ENCODE results near the gene SAMMSON. TPM values are rescaled to one million over a fixed set of nuclear protein-coding genes. Genes with fewer than 3 reads are reported as not detected.
A peak's percentile ranks its signal among the peaks of the same experiment; 100 is the strongest.

Gene SAMMSON
- total RNA-seq, 2 donors from 2014 or later, result not detected

DNA sequence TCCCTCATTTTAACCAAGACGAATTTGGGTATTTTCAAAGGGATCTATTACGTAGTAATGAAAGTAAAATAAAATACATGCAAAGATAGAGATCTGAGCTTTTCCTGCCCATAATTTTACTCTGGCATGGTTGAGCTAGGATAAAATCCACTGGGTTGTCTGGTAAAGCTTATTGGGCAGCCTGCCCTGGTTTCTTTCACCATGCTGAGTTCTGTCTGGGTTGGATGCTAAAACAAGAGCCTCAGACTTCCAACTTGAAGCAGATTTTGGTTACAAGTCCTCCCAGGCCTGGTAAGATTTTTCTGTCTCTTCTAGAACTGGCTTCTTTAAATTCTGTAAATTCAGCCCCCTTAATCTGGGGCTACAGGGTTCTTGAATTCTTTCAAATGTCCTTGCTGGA is 86.8 kb downstream of the SAMMSON start:
- Mint-ChIP-seq H3K27me3 (peaks cover 16% of the 10 kb centered on the region), H3K9me3 (no peaks in the 10 kb centered on the region), H3K36me3 (ENCODE audit: low read depth) (no peaks in the 10 kb centered on the region), H3K4me1 (no peaks in the 10 kb centered on the region), H3K4me3 (no peak overlapping the region), H3K27ac (no peak overlapping the region)
- ATAC-seq (replicated peaks), result no peak

DNA sequence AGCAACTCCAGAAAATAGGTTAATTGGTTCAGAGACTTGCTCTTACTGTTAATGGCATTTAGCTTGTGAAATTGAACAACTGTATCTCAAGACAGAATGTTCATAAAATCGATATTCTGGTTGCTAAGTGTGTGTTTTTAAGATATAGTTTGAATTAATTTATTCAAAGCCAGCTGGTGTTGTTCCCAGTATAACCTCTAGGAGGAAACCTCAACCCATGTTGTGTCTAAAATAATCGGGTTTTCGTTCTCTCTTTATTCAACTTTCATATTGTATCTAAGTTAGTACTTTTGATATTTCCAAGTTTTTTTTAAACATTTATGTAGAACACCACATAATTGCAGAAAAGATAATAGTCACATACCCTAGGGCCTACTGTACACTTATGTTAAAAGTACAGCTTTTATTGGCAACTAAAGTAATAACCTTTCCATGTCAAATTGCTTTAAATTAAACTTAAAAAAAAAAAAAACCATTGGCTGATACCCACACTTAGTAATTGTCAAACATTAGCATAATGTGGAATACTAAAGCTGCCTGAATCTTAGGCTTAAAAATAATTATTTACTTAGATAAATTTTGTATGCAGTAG is 90.9 kb downstream of the SAMMSON start:
- ATAC-seq (replicated peaks), result no peak
- Mint-ChIP-seq H3K9me3 (no peaks in the 10 kb centered on the region), H3K27ac (no peak overlapping the region), H3K4me3 (no peak overlapping the region), H3K36me3 (ENCODE audit: low read depth) (no peaks in the 10 kb centered on the region), H3K27me3 (peaks cover 12% of the 10 kb centered on the region), H3K4me1 (no peaks in the 10 kb centered on the region)

DNA sequence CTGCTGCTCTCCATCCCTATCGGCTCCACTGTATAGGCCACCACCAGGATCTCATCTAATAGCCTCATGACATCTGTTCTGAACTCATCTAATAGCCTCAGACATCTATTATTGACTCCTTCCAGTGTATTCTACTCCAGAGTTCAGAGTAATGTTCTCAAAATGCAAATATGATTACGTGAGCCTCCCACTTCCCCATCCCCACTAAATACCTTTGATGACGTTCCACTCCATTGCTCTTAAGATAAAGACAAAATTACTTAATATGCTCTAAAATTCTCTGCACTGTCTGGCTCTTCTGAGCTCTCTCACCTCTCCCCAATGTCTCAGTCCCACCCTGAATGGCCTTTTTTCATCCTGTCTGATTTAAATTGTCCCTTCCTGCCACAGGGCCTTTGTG is 94.7 kb downstream of the SAMMSON start:
- ATAC-seq (replicated peaks), result no peak
- Mint-ChIP-seq H3K4me3 (no peak overlapping the region), H3K27me3 (peaks cover 9% of the 10 kb centered on the region), H3K36me3 (ENCODE audit: low read depth) (no peaks in the 10 kb centered on the region), H3K4me1 (no peaks in the 10 kb centered on the region), H3K9me3 (no peaks in the 10 kb centered on the region), H3K27ac (no peak overlapping the region)

DNA sequence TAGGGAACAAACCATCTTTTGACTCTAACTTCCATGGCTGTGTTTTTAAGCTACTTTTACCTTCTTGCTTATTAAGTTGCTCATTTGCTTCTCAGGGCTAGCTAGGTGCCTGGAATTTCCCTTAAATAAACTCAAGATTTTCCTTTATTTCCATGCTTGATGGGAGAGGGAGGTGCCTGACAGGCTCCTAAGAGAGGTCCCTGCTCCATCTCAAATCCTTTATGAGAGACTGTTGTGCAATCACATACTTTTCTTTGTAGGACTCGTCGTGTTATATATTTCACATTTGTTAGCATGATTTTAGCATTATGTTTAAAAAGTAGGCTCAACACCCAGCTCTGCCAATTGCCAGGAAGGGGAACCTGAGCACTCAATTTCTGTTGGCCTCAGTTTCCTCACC is 95.7 kb downstream of the SAMMSON start:
- Mint-ChIP-seq H3K9me3 (no peaks in the 10 kb centered on the region), H3K4me1 (no peaks in the 10 kb centered on the region), H3K27ac (no peak overlapping the region), H3K27me3 (peaks cover 9% of the 10 kb centered on the region), H3K36me3 (ENCODE audit: low read depth) (no peaks in the 10 kb centered on the region), H3K4me3 (no peak overlapping the region)
- no peak for ATAC-seq (replicated peaks)

DNA sequence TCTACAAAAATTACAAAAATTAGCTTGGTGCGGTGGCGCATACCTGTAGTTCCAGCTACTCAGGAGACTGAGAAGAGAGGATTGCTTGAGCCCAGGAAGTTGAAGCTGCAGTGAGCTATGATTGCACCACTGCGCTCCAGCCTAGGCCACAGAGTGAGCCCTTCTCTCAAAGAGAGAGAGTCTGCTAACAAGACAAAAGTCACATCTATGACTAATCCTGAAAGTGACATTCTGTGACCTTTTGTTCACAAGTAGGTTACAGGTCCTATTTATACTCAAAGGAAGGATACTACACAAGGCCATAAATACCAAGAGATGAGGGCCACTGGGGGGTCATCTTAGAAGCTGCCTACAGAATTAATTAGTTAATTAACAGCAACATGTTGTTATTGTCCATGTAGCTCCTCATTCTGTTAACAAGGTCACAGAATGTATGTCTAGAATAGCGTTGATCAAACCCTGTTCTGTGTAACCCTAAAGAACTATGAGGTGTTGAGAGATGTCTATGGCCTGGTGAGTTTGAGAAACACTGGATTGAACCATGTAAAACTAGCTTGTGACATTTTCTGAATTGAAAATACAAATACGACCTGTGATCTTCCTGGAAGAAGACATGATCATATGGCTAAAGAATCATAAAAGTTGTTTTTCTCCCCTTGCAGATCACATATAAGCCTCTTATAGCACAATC is 97.0 kb downstream of the SAMMSON start:
- peak; percentile 34 for ATAC-seq (replicated peaks)
- Mint-ChIP-seq H3K36me3 (ENCODE audit: low read depth) (no peaks in the 10 kb centered on the region), H3K4me1 (no peaks in the 10 kb centered on the region), H3K9me3 (no peaks in the 10 kb centered on the region), H3K4me3 (no peak overlapping the region), H3K27me3 (peaks cover 9% of the 10 kb centered on the region), H3K27ac (no peak overlapping the region)

DNA sequence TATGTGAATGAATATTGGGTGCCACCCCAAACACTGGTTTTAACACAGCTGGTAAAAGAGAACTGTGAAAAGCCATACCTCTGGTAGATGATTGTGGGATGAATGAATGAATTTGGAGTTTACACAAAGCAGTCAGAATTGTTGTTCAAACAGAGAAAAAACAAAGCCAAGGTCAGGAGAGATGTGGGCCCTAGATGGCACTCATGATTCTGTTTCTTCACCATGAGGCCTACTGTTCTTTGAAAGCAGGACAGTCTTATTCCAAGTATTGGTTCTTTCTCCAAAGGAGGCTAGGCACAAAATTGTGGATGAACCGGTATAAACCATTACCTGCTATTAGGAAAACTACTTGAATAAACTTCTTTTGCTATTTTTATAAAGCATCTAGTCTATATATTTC is 97.6 kb downstream of the SAMMSON start:
- Mint-ChIP-seq H3K36me3 (ENCODE audit: low read depth) (no peaks in the 10 kb centered on the region), H3K27ac (no peak overlapping the region), H3K4me1 (no peaks in the 10 kb centered on the region), H3K27me3 (peaks cover 9% of the 10 kb centered on the region), H3K9me3 (no peaks in the 10 kb centered on the region), H3K4me3 (no peak overlapping the region)
- ATAC-seq (replicated peaks), result no peak

DNA sequence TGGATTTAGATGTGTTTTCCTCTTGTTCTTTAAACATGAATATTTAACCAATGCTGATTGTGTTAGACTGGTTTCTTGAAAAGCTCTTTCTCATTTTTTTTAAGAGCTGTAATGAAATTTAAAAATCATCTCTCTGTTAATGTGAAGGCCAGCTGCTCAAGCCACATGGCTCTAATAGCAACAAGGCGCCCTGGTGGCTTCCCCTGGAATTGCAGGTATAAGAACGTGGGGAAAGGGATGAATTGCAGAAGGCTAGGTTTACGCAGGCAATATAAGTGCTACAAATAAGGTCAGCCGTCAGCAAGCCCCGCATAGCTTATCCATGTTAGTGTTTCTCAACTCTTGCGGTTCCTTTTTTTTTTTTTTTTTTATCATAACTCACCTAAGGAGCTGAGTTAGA is 108.5 kb downstream of the SAMMSON start:
- Mint-ChIP-seq H3K27ac (no peak overlapping the region), H3K27me3 (peaks cover 13% of the 10 kb centered on the region), H3K9me3 (no peaks in the 10 kb centered on the region), H3K36me3 (ENCODE audit: low read depth) (no peaks in the 10 kb centered on the region), H3K4me1 (no peaks in the 10 kb centered on the region), H3K4me3 (no peak overlapping the region)
- no peak for ATAC-seq (replicated peaks)

DNA sequence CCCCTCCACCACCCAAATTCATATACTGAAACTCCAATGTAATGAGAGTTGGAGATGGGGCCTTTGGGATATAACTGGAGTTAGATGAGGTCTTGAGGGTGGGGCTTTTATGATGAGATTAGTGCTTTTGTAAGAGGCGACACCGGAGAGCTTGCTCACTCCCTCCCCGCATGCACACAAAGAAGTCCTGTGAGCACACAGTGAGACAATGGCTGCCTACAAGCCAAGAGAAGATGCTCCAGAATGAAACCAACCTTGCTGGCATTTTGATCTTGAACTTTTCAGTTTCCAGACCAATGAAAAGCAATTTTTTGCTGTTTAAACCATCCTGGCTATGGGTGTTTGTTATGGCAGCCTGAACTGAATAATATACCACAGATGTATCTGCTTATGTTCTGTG is 109.0 kb downstream of the SAMMSON start:
- no peak overlapping the region for H3K4me3 Mint-ChIP-seq
- H3K27ac Mint-ChIP-seq, result no peak overlapping the region
- no peaks in the 10 kb centered on the region for H3K36me3 Mint-ChIP-seq (ENCODE audit: low read depth)
- no peak for ATAC-seq (replicated peaks)
- no peaks in the 10 kb centered on the region for H3K9me3 Mint-ChIP-seq
- peaks cover 13% of the 10 kb centered on the region for H3K27me3 Mint-ChIP-seq
- H3K4me1 Mint-ChIP-seq, result no peaks in the 10 kb centered on the region

DNA sequence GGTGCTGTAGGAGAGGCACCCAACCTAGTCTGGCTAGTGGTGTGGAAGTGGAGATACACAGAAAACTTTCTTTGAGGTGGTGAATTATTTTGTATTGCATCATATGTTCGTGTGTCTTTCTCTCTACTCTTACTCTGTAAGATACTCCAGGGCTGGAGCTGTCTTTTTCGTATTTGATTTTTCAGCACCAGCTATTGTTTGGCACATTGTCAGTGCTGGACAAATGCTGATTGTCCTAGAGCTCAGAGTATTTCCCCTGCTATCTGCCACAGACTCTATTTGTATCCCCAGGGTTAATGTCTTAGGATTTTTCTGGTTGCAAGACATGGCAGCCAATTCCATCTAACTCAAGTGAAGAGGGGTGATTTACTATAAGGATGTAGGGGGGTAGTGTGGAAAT is 110.5 kb downstream of the SAMMSON start:
- Mint-ChIP-seq H3K27me3 (peaks cover 13% of the 10 kb centered on the region), H3K4me3 (no peak overlapping the region), H3K9me3 (no peaks in the 10 kb centered on the region), H3K36me3 (ENCODE audit: low read depth) (no peaks in the 10 kb centered on the region), H3K4me1 (no peaks in the 10 kb centered on the region), H3K27ac (no peak overlapping the region)
- no peak for ATAC-seq (replicated peaks)

DNA sequence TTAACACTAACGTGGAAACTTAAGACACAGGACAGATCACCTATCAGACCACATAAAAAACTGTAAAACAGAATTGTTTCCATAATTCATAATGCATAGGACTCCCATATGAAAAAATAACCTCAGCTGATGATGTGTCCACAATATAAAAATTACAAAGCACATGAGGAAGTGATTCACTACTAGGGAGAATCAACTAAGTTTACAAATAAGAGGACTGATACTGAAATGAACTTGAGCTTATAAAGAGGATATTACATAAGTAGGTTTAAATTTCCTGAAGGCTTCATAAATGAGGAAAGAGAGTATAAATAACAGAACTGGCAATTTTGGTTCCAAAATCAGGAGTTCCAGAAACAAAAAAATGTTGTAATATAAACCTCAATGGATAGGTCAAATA is 111.9 kb downstream of the SAMMSON start:
- ATAC-seq (replicated peaks), result no peak
- Mint-ChIP-seq H3K4me3 (no peak overlapping the region), H3K27me3 (peaks cover 13% of the 10 kb centered on the region), H3K36me3 (ENCODE audit: low read depth) (no peaks in the 10 kb centered on the region), H3K4me1 (no peaks in the 10 kb centered on the region), H3K27ac (no peak overlapping the region), H3K9me3 (no peaks in the 10 kb centered on the region)

DNA sequence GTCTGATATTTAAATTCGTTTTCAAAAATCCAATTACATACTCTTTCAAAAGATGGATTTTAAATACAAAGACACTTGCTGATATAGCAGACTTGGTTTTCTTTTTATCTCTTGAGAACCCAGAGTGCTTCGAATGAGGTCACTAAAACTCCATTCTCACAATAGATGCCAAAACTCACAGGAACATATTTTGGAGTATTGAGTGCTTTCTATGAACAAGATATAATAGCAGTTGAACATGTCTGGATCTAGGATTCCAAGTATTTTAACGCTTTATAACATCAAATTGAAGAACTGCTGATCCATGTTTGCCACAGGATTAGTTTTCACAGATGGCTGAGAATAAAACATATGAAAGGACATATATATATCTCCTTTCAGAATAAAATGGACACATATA is 113.2 kb downstream of the SAMMSON start:
- Mint-ChIP-seq H3K36me3 (ENCODE audit: low read depth) (no peaks in the 10 kb centered on the region), H3K27ac (no peak overlapping the region), H3K4me1 (no peaks in the 10 kb centered on the region), H3K9me3 (no peaks in the 10 kb centered on the region), H3K4me3 (no peak overlapping the region), H3K27me3 (peaks cover 13% of the 10 kb centered on the region)
- ATAC-seq (replicated peaks), result no peak

DNA sequence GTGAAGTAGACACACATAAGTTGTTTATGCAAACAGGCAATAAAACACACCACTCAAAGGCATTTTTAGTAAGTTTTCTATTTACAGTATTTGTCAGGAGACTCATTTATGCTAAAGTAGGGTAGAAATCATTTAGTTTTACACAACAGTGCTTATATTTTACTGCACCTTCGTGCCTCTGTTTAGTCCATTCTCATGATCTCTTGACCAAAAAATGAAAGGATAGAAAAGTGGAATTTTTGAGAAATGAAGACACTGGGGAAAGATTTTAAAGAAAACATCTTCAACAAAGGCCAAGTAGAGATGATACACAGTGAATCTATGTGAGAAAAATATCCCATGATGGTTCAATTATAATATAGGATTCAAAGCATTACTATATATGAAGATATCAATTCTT is 114.9 kb downstream of the SAMMSON start:
- Mint-ChIP-seq H3K4me3 (no peak overlapping the region), H3K9me3 (no peaks in the 10 kb centered on the region), H3K27ac (no peak overlapping the region), H3K27me3 (peaks cover 9% of the 10 kb centered on the region), H3K4me1 (no peaks in the 10 kb centered on the region), H3K36me3 (ENCODE audit: low read depth) (no peaks in the 10 kb centered on the region)
- no peak for ATAC-seq (replicated peaks)

DNA sequence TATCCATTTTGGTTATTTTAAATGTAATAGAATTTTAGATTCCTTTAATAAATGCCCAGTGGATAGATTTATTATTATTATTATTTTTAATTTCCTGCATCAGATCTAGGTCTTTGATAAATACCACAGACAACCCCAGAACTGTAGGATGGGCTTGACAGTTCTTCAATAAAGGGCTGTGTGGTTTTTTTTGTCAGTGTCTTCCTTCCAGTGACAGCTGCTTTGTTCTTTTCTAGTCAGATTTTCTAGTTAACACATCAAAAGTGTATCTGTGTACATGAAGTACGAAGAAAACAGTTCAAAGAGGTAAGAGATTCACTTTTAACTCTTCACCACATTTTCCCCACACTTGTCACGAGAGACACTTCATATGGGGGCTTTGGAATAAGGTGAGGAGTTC is 120.3 kb downstream of the SAMMSON start:
- no peak for ATAC-seq (replicated peaks)
- no peaks in the 10 kb centered on the region for H3K9me3 Mint-ChIP-seq
- H3K27me3 Mint-ChIP-seq, result peaks cover 3% of the 10 kb centered on the region
- H3K4me1 Mint-ChIP-seq, result no peaks in the 10 kb centered on the region
- no peak overlapping the region for H3K27ac Mint-ChIP-seq
- no peaks in the 10 kb centered on the region for H3K36me3 Mint-ChIP-seq (ENCODE audit: low read depth)
- no peak overlapping the region for H3K4me3 Mint-ChIP-seq

All from activated T-helper 17 cell treated with anti-CD3 and anti-CD28 coated beads, Interleukin-2, amount 50 U/mL, for 72 hours (primary cell).